Measurements from ENCODE around the gene DOCK9.

DNA sequence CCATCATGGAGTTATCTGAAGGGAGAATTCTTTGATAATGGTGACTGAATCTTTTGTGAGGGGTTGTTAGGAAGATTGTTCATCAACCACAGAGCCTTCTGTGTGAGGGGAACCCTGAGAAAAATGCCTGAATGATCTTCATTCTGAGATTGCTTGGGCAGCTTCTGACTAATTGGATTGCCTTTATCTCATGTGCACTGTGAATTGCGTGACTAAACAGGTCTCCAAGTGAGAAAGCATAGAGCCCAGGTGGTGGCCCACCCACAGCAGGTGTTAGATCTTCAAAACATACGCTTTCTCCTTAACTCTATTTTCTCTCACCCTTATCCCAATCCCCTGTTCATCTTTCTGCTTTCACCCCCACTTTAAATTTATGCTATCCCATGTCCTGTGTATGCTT lies 58.3 kb downstream of the DOCK9 start:
- TF ChIP-seq, protein P1, sequence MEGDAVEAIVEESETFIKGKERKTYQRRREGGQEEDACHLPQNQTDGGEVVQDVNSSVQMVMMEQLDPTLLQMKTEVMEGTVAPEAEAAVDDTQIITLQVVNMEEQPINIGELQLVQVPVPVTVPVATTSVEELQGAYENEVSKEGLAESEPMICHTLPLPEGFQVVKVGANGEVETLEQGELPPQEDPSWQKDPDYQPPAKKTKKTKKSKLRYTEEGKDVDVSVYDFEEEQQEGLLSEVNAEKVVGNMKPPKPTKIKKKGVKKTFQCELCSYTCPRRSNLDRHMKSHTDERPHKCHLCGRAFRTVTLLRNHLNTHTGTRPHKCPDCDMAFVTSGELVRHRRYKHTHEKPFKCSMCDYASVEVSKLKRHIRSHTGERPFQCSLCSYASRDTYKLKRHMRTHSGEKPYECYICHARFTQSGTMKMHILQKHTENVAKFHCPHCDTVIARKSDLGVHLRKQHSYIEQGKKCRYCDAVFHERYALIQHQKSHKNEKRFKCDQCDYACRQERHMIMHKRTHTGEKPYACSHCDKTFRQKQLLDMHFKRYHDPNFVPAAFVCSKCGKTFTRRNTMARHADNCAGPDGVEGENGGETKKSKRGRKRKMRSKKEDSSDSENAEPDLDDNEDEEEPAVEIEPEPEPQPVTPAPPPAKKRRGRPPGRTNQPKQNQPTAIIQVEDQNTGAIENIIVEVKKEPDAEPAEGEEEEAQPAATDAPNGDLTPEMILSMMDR (IDR thresholded peaks at IDR 0.05) = no peak
- no peak for TF ChIP-seq POLR2A (IDR thresholded peaks at IDR 0.05)

All from uterus (tissue), 2 donors.